Sigmoid colon (tissue), 4 donors: Measurements from ENCODE around the gene FAM149B1.

Source experiments
- EP300 ChIP-seq, 4 donors: sonication (generic); formaldehyde crosslinking; IDR thresholded peaks; one replicate each; pipeline ENCODE4 v1.6.1; 2017; ENCODE audit warnings: antibody characterized with exemption in 4 of 4
- POLR2A ChIP-seq, 2 donors: fragments of 450-650 bp; IDR thresholded peaks; one replicate each; pipeline ENCODE4 v1.6.1; 2016; ENCODE audit warnings: antibody characterized with exemption in 2 of 2, mild to moderate bottlenecking in 2 of 2, moderate library complexity in 2 of 2
- POLR2AphosphoS5 ChIP-seq, 4 donors: sonication (generic); formaldehyde crosslinking; IDR thresholded peaks; one replicate each; pipeline ENCODE4 v1.6.1; 2017; ENCODE audit warnings: antibody characterized with exemption in 4 of 4
- TF ChIP-seq, protein P1 (sequence below), 4 experiments: fragments of 450-650 bp in 3 of 4; fragments of 200-600 bp in 1 of 4; IDR thresholded peaks; one replicate each; pipeline ENCODE4 v1.5.1; 2016 to 2019; ENCODE audit warnings: antibody characterized with exemption in 4 of 4, mild to moderate bottlenecking in 3 of 4, moderate library complexity in 2 of 4

DNA sequence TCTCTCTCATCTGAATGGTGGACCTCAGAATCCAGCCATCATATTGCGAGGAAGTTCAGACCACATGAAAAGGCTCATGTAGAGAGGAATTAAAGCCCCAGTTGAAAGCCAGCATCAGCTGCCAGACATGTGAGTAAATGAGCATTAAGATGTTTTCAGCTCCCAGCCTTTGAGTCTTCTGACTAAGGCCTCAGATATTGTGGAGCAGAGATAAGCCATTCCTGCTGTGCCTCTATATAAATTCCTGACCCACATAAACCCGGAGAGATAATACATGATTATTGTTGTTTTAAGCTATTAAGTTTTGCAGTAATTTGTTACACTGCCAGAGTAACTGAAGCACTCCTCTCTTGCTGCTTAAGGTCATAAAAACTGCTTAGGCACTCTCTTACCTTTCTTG, 14.6 kb downstream of the FAM149B1 start:
- TF ChIP-seq, protein P1, sequence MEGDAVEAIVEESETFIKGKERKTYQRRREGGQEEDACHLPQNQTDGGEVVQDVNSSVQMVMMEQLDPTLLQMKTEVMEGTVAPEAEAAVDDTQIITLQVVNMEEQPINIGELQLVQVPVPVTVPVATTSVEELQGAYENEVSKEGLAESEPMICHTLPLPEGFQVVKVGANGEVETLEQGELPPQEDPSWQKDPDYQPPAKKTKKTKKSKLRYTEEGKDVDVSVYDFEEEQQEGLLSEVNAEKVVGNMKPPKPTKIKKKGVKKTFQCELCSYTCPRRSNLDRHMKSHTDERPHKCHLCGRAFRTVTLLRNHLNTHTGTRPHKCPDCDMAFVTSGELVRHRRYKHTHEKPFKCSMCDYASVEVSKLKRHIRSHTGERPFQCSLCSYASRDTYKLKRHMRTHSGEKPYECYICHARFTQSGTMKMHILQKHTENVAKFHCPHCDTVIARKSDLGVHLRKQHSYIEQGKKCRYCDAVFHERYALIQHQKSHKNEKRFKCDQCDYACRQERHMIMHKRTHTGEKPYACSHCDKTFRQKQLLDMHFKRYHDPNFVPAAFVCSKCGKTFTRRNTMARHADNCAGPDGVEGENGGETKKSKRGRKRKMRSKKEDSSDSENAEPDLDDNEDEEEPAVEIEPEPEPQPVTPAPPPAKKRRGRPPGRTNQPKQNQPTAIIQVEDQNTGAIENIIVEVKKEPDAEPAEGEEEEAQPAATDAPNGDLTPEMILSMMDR (IDR thresholded peaks at IDR 0.05) = no peak
- no peak for TF ChIP-seq POLR2A (IDR thresholded peaks at IDR 0.05)
- no peak for TF ChIP-seq POLR2AphosphoS5 (IDR thresholded peaks at IDR 0.05)
- TF ChIP-seq EP300 (IDR thresholded peaks at IDR 0.05) = no peak
